H1 (cell line): Measurements from ENCODE around the gene ATP11C. TPM values are rescaled to one million over a fixed set of nuclear protein-coding genes. Genes with fewer than 3 reads are reported as not detected.

Source experiments
- CTCF ChIA-PET: fragments of 300-600 bp; sonication (Branson Sonifier 250); formaldehyde crosslinking; loops from one replicate; lab custom pipeline; 2021; ENCODE audit not compliant: partially characterized antibody; lab: Charles Lee
- POLR2A ChIA-PET: fragments of 300-600 bp; sonication (Branson Sonifier 250); formaldehyde crosslinking; loops from one replicate; lab custom pipeline; 2021; ENCODE audit warnings: inconsistent platforms; ENCODE audit not compliant: partially characterized antibody; lab: Charles Lee
- DNase-seq, 2 experiments: peaks; one replicate each; pipeline versions ENCODE4 v3.0.0 to v3.0.0-alpha.2; 2010 to 2022; ENCODE audit warnings: low spot score in 2 of 2, low read depth in 1 of 2, mixed read lengths in 1 of 2
- FAIRE-seq: peaks from 2 replicates; lab custom pipeline; 2011; peaks lifted over from hg19 to GRCh38; lab: Jason Lieb, UNC
- H2AFZ ChIP-seq: 2 replicates; pipeline ENCODE4 v1.8.1; 2012; ENCODE audit warnings: low read length, inconsistent platforms
- H2AK5ac ChIP-seq: 2 replicates; pipeline ENCODE4 v1.6.1; 2013; ENCODE audit warnings: low read depth, low read length
- H2BK120ac ChIP-seq: replicated peaks from 2 replicates; pipeline ENCODE3; 2013; ENCODE audit warnings: low read depth, low read length, inconsistent platforms
- H2BK12ac ChIP-seq: 2 replicates; pipeline ENCODE4 v1.6.1; 2013; ENCODE audit warnings: low read depth, low read length
- H2BK15ac ChIP-seq: 2 replicates; pipeline ENCODE4 v1.6.1; 2013; ENCODE audit warnings: low read length
- H2BK20ac ChIP-seq: 2 replicates; pipeline ENCODE4 v1.6.1; 2013; ENCODE audit warnings: low read length
- H2BK5ac ChIP-seq: 2 replicates; pipeline ENCODE4 v1.6.1; 2013; ENCODE audit warnings: low read depth, low read length
- H3K14ac ChIP-seq: 2 replicates; pipeline ENCODE4 v1.6.1; 2013; ENCODE audit warnings: inconsistent platforms; ENCODE audit not compliant: insufficient read length
- H3K18ac ChIP-seq: 2 replicates; pipeline ENCODE4 v1.6.1; 2013; ENCODE audit warnings: low read length; ENCODE audit errors: extremely low read depth
- H3K23ac ChIP-seq: 2 replicates; pipeline ENCODE4 v1.6.1; 2013; ENCODE audit warnings: inconsistent platforms; ENCODE audit not compliant: insufficient read length
- H3K23me2 ChIP-seq: 2 replicates; pipeline ENCODE4 v1.6.1; 2013; ENCODE audit warnings: low read depth, low read length
- H3K27ac ChIP-seq: 2 replicates; pipeline ENCODE4 v1.6.1; 2011; ENCODE audit warnings: low read depth, low read length, inconsistent platforms
- H3K27me3 ChIP-seq, 4 experiments: replicated peaks in 1 of 4; 1 replicate in 1 of 4; 2 replicates in 3 of 4; pipeline versions ENCODE4 v1.6.1 to v1.8.1; 2011 to 2013; ENCODE audit warnings: low read length in 3 of 4, mild to moderate bottlenecking in 3 of 4, inconsistent platforms in 2 of 4, mixed read lengths in 2 of 4, moderate library complexity in 1 of 4; ENCODE audit not compliant: control insufficient read depth in 3 of 4, insufficient read depth in 3 of 4; ENCODE audit errors: extremely low read depth in 1 of 4
- H3K36me3 ChIP-seq, 4 experiments: 2 replicates each; pipeline versions ENCODE4 v1.6.1 to v1.8.1; 2011 to 2013; ENCODE audit warnings: mild to moderate bottlenecking in 4 of 4, low read length in 3 of 4, moderate library complexity in 2 of 4, control low read depth in 1 of 4, inconsistent platforms in 1 of 4; ENCODE audit not compliant: insufficient read depth in 4 of 4, control insufficient read depth in 2 of 4
- H3K4ac ChIP-seq: replicated peaks from 2 replicates; pipeline ENCODE3; 2013; ENCODE audit warnings: low read length, low read depth, mixed read lengths, inconsistent platforms; ENCODE audit not compliant: insufficient read length
- H3K4me1 ChIP-seq, 4 experiments: replicated peaks in 1 of 4; 1 replicate in 1 of 4; 2 replicates in 3 of 4; pipeline versions ENCODE4 v1.6.1 to v1.8.1; 2011 to 2013; ENCODE audit warnings: low read length in 3 of 4, inconsistent platforms in 2 of 4, mixed read lengths in 1 of 4; ENCODE audit not compliant: insufficient read depth in 4 of 4, control insufficient read depth in 3 of 4
- H3K4me2 ChIP-seq, 2 experiments: 2 replicates each; pipeline versions ENCODE4 v1.6.1 to v1.8.1; 2011 to 2013; ENCODE audit warnings: low read depth in 2 of 2, low read length in 2 of 2, control low read depth in 1 of 2, inconsistent platforms in 1 of 2, mild to moderate bottlenecking in 1 of 2; ENCODE audit not compliant: insufficient read depth in 1 of 2
- H3K4me3 ChIP-seq, 4 experiments: fragments of 200-600, 300-600 bp in 1 of 4; sonication (generic), shearing (Covaris generic), sonication (Bioruptor Twin) in 1 of 4; 2 replicates each; pipeline versions ENCODE4 v1.5.1 to v1.8.1; 2011 to 2016; ENCODE audit warnings: low read length in 4 of 4, low read depth in 3 of 4, control low read depth in 2 of 4, inconsistent platforms in 2 of 4, mild to moderate bottlenecking in 2 of 4, mixed read lengths in 1 of 4, moderate library complexity in 1 of 4; ENCODE audit not compliant: insufficient read depth in 2 of 4; ENCODE audit errors: extremely low read depth in 1 of 4
- H3K56ac ChIP-seq: replicated peaks from 2 replicates; pipeline ENCODE3; 2013; ENCODE audit warnings: low read depth, mild to moderate bottlenecking, mixed read lengths, low read length, inconsistent platforms; ENCODE audit not compliant: insufficient read length
- H3K79me1 ChIP-seq: 2 replicates; pipeline ENCODE4 v1.6.1; 2013; ENCODE audit warnings: low read depth, low read length, control low read depth
- H3K79me2 ChIP-seq, 2 experiments: 2 replicates each; pipeline versions ENCODE4 v1.6.1 to v1.8.1; 2012 to 2013; ENCODE audit warnings: low read length in 2 of 2, mild to moderate bottlenecking in 2 of 2, inconsistent platforms in 1 of 2; ENCODE audit not compliant: insufficient read depth in 2 of 2, control insufficient read depth in 1 of 2
- H3K9ac ChIP-seq, 4 experiments: replicated peaks in 1 of 4; 1 replicate in 1 of 4; 2 replicates in 3 of 4; pipeline versions ENCODE4 v1.6.1 to v1.8.1; 2011 to 2013; ENCODE audit warnings: low read depth in 3 of 4, low read length in 3 of 4, control low read depth in 2 of 4, mild to moderate bottlenecking in 2 of 4, moderate library complexity in 2 of 4, inconsistent platforms in 1 of 4; ENCODE audit errors: extremely low read depth in 1 of 4
- H3K9me3 ChIP-seq, 2 experiments: 2 replicates each; pipeline versions ENCODE4 v1.6.1 to v1.8.1; 2012 to 2013; ENCODE audit warnings: mild to moderate bottlenecking in 2 of 2, moderate library complexity in 2 of 2, control low read depth in 1 of 2, inconsistent platforms in 1 of 2, low read depth in 1 of 2, low read length in 1 of 2, mixed read lengths in 1 of 2; ENCODE audit not compliant: insufficient read depth in 2 of 2
- H4K20me1 ChIP-seq, 2 experiments: replicated peaks in 1 of 2; 2 replicates each; pipeline versions ENCODE3 to v1.8.1; 2011 to 2013; ENCODE audit warnings: inconsistent platforms in 2 of 2, low read length in 2 of 2, mild to moderate bottlenecking in 1 of 2; ENCODE audit not compliant: insufficient read depth in 2 of 2, control insufficient read depth in 1 of 2
- H4K5ac ChIP-seq: 2 replicates; pipeline ENCODE4 v1.6.1; 2013; ENCODE audit warnings: low read length, low read depth, mixed read lengths, inconsistent platforms; ENCODE audit not compliant: insufficient read length
- H4K8ac ChIP-seq: 2 replicates; pipeline ENCODE4 v1.8.0; 2013; ENCODE audit warnings: mild to moderate bottlenecking, moderate library complexity, low read length, inconsistent platforms; ENCODE audit not compliant: insufficient read depth; ENCODE audit errors: extremely low read depth
- H4K91ac ChIP-seq: replicated peaks from 2 replicates; pipeline ENCODE3; 2013; ENCODE audit warnings: low read length, mixed read lengths, inconsistent platforms; ENCODE audit not compliant: insufficient read length
- RBBP5 ChIP-seq: IDR thresholded peaks from 2 replicates; pipeline ENCODE4 v1.7.1; 2012; ENCODE audit warnings: low read depth, mild to moderate bottlenecking, inconsistent platforms, low read length, moderate library complexity, borderline replicate concordance
- ZNF274 ChIP-seq: IDR thresholded peaks from 2 replicates; pipeline ENCODE4 v1.7.0; 2012; ENCODE audit warnings: low read length, borderline replicate concordance; ENCODE audit errors: extremely low read depth
- WGBS, 2 experiments: shearing (Covaris generic) in 1 of 2; methylation state at CpG; one replicate each; pipeline versions ENCODE4 v1.1.6 to v1.1.7; 2013 to 2015; ENCODE audit warnings: low lambda C conversion rate in 2 of 2, mixed read lengths in 2 of 2, inconsistent platforms in 1 of 2, low coverage in 1 of 2, missing lambda C conversion rate in 1 of 2; ENCODE audit not compliant: insufficient replicate concordance in 2 of 2, insufficient coverage in 1 of 2, insufficient read length in 1 of 2; ENCODE audit errors: extremely low coverage in 1 of 2, missing lambda C conversion rate in 1 of 2; 5-methylcytosine and 5-hydroxymethylcytosine counted together
- polyA plus RNA-seq, 7 experiments: library from polyadenylated mRNA; depleted of rRNA in 3 of 7; stranded (reverse) in 5 of 7; unstranded in 2 of 7; fragments of >200 nt in 5 of 7; fragments of 200-250 nt in 2 of 7; gene quantifications; 1 replicate in 5 of 7; 2 replicates in 1 of 7; 4 replicates in 1 of 7; pipeline versions ENCODE4 v1.2.1 to v1.2.3, GENCODE V29; 2011 to 2013; ENCODE audit warnings: missing spikeins in 2 of 7, mixed read lengths in 2 of 7
- total RNA-seq: library from RNA; stranded (reverse); fragmentation: NEBNext Ultra II Directional; extraction: Animal tissue kit (Norgen Biotek cat#: 25700); gene quantifications from 2 replicates; pipeline ENCODE4 v1.2.1, GENCODE V29; 2021

The ATP11C gene
- total and polyA plus RNA-seq, 2 of the 8 experiments (the other 6 are each of a cell fraction or from before 2014, with no cell fraction given) = 14.7 to 52.1 TPM

DNA sequence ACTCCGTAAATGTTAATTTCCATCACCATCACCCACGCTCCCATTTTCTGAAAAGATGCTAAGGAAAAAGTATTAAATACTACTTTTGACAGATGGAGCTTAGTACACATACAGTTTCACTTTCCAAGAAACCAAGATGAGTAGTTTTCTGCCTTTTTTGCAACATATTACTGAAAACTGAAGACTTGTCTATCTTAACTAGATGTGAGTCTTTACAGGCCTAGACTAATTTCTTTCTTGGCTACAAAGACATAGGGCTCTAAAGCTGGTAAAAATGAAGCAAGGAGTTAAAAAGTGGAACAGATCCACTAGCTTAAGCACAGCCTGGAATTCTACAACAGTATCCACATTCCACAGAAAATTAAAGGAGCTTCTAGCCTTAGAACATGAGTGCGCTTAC is 68.2 kb downstream of the ATP11C start:
- Histone ChIP-seq H3K56ac (no peak overlapping the region), H3K27me3 (no peaks in the 10 kb centered on the region), H4K8ac (no peak overlapping the region), H3K27ac (no peak overlapping the region), H3K14ac (no peak overlapping the region), H2AFZ (no peak overlapping the region), H3K18ac (no peak overlapping the region), H2AK5ac (no peak overlapping the region), H4K20me1 (no peaks in the 10 kb centered on the region), H2BK15ac (no peak overlapping the region), H3K4ac (no peak overlapping the region), H3K79me2 (peaks cover 0 to 15% of the 10 kb centered on the region in 2 experiments; a peak in 2 of 4 replicates), H3K36me3 (no peaks in the 10 kb centered on the region), H3K79me1 (no peaks in the 10 kb centered on the region), H4K5ac (no peak overlapping the region), H2BK20ac (no peak overlapping the region), H3K9ac (no peak overlapping the region), H4K91ac (no peak overlapping the region), H2BK5ac (no peak overlapping the region), H3K4me2 (no peak overlapping the region), H3K4me3 (no peak overlapping the region), H3K9me3 (no peaks in the 10 kb centered on the region), H3K4me1 (peaks cover 0 to 2% (median 0%) of the 10 kb centered on the region in 4 experiments; a peak in 1 of 7 replicates), H2BK12ac (no peak overlapping the region), H2BK120ac (no peak overlapping the region), H3K23me2 (no peaks in the 10 kb centered on the region), H3K23ac (no peak overlapping the region)
- ChIA-PET CTCF (interaction anchor here (0.5 to 1.1 kb wide), 3 partner anchors 33 to 71 kb away, joined by 3 read pairs; no protein-coding TSS in a partner anchor), POLR2A (no interaction called here)
- 95% methylated on average over 3 of the region's 3 CpGs; no CpG with 5 or more reads in 1 of the 2 experiments for WGBS, 2 experiments
- DNase-seq (no peak), FAIRE-seq (no peak)
- no peak for TF ChIP-seq RBBP5
- TF ChIP-seq ZNF274 = no peak
